ENCODE measurements around the gene ARHGAP26. TPM values are rescaled to one million over a fixed set of nuclear protein-coding genes. Genes with fewer than 3 reads are reported as not detected.

The ARHGAP26 gene
- polyA plus RNA-seq, 1 donor (not counting 4 experiments of a cell fraction or from before 2014, with no cell fraction given) = 3.9 TPM

DNA sequence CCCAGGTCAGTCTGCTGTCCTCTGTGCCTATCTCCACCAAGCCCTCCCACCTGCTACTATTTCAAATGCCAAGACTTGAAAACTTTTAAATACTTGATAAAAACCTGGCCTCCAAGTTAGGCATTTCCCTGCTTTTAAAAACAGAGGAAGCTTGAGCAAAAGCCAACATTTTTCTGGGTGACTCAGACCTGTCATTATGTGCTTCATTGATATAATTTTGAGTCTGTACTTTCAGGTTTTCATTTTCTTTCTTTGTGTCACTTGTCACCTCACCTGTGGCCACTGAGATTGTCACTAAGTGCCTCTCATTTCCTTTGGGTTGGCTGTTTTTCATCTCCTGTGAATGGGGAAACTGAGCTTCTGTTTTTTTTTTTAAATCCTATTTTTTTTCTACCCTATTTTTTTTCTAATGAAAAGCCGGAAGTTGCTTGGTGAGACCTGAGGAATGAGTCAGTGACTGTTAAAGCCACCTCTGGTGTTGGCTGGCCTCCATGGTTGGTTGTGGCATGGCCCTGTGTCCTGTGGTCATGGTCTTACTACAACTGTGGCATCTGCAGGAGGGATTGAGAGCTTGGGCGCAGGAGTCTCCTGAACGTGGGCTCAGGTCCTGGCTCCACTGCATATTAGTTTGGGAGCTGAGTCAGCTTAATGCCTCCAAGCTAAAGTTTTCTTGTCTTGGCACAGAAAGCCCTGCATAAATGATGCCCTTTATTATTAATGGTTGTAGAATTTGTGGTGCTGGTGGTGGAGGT, 56.7 kb downstream of the ARHGAP26 start:
- no peaks in the 10 kb centered on the region for H3K9me3 ChIP-seq (ENCODE audit: control insufficient read depth, low read depth, low read length)
- H3K27me3 ChIP-seq (ENCODE audit: control insufficient read depth, extremely low read depth, insufficient read depth, low read length) = no peaks in the 10 kb centered on the region
- H4K20me1 ChIP-seq (ENCODE audit: control insufficient read depth, extremely low read depth, insufficient read depth, low read length) = no peaks in the 10 kb centered on the region
- dilution Hi-C loops (cut with MboI; ENCODE audit: extremely low pct_ligation_motif_present, low sequenced_read_pairs) = no loop called here
- peak overlapping the region; percentile 3 for H3K27ac ChIP-seq (ENCODE audit: control insufficient read depth, insufficient read depth, low read length)
- peak; percentile 36 for DNase-seq (ENCODE audit: low read depth, low spot score)
- no peak overlapping the region for H3K9ac ChIP-seq (ENCODE audit: control insufficient read depth, extremely low read depth, insufficient read depth, low read length)
- H2AFZ ChIP-seq (ENCODE audit: control insufficient read depth, low read length) = no peak overlapping the region
- H3K4me1 ChIP-seq (ENCODE audit: control insufficient read depth, extremely low read depth, insufficient read depth, low read length) = peaks cover 41% of the 10 kb centered on the region
- no peaks in the 10 kb centered on the region for H3K79me2 ChIP-seq (ENCODE audit: control insufficient read depth, insufficient read depth, low read length)
- peak overlapping the region; percentile 67 for H3K4me2 ChIP-seq (ENCODE audit: control insufficient read depth, extremely low read depth, insufficient read depth, low read depth, low read length)
- H3K36me3 ChIP-seq (ENCODE audit: control insufficient read depth in 2 of 2, extremely low read depth in 1 of 2, insufficient read depth in 2 of 2, low read length in 2 of 2) = no peaks in the 10 kb centered on the region
- H3K4me3 ChIP-seq (ENCODE audit: control insufficient read depth in 2 of 3, extremely low read depth in 1 of 3, insufficient read depth in 2 of 3, low read depth in 1 of 3, low read length in 3 of 3) = peak overlapping the region in 1 of 3 experiments; percentile 29
- H3K9me1 ChIP-seq (ENCODE audit: control insufficient read depth, extremely low read depth, insufficient read depth, low read length) = no peaks in the 10 kb centered on the region
- peak; percentile 79 for FAIRE-seq
- TF ChIP-seq, protein P1, sequence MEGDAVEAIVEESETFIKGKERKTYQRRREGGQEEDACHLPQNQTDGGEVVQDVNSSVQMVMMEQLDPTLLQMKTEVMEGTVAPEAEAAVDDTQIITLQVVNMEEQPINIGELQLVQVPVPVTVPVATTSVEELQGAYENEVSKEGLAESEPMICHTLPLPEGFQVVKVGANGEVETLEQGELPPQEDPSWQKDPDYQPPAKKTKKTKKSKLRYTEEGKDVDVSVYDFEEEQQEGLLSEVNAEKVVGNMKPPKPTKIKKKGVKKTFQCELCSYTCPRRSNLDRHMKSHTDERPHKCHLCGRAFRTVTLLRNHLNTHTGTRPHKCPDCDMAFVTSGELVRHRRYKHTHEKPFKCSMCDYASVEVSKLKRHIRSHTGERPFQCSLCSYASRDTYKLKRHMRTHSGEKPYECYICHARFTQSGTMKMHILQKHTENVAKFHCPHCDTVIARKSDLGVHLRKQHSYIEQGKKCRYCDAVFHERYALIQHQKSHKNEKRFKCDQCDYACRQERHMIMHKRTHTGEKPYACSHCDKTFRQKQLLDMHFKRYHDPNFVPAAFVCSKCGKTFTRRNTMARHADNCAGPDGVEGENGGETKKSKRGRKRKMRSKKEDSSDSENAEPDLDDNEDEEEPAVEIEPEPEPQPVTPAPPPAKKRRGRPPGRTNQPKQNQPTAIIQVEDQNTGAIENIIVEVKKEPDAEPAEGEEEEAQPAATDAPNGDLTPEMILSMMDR (optimal IDR thresholded peaks at IDR 0.05 in 1 of 3, IDR thresholded peaks at IDR 0.05 in 1 of 3, conservative IDR thresholded peaks at IDR 0.05 in 1 of 3; ENCODE audit: extremely low read depth in 1 of 3, insufficient read depth in 2 of 3, low read length in 3 of 3) = no peak
- no peak for TF ChIP-seq EZH2 (IDR thresholded peaks at IDR 0.05; ENCODE audit: low read length)

DNA sequence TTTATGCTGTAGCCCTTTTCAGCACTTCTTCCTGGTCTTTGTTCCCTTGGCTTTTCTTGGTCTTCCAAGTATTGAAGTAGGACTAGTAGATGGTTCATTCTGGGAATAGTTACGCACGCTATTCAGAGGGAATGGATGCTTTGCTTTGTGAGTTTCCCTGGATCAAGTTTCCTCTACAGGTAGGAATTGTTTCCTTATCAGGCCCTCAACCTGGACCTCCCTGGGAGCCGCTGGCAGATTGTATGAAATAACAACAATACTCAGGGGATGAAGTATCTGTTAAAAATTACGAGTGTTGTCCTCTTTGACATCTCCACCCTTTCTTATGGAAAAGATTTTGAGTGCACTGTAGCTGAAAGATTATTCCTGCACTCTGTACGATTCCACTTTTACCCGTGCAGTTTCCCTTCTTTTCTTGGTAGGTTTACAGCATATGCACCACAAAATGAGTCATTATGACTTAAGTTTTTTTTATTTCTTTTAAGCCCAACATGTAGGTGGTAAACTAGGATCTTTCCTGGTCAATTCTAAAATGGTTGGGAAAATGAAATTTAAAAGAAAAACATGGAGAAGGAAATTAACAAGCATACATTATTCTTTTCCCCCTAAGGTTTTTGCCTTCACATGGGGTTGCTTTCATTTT, 57.9 kb downstream of the ARHGAP26 start:
- FAIRE-seq = peak; percentile 41
- TF ChIP-seq, protein P1 (optimal IDR thresholded peaks at IDR 0.05 in 1 of 3, IDR thresholded peaks at IDR 0.05 in 1 of 3, conservative IDR thresholded peaks at IDR 0.05 in 1 of 3; ENCODE audit: extremely low read depth in 1 of 3, insufficient read depth in 2 of 3, low read length in 3 of 3) = no peak
- no peak for TF ChIP-seq EZH2 (IDR thresholded peaks at IDR 0.05; ENCODE audit: low read length)
- no peak overlapping the region for H2AFZ ChIP-seq (ENCODE audit: control insufficient read depth, low read length)
- peaks cover 29% of the 10 kb centered on the region for H3K4me1 ChIP-seq (ENCODE audit: control insufficient read depth, extremely low read depth, insufficient read depth, low read length)
- H3K4me2 ChIP-seq (ENCODE audit: control insufficient read depth, extremely low read depth, insufficient read depth, low read depth, low read length) = peak overlapping the region; percentile 67
- H3K79me2 ChIP-seq (ENCODE audit: control insufficient read depth, insufficient read depth, low read length) = no peaks in the 10 kb centered on the region
- H3K36me3 ChIP-seq (ENCODE audit: control insufficient read depth in 2 of 2, extremely low read depth in 1 of 2, insufficient read depth in 2 of 2, low read length in 2 of 2) = no peaks in the 10 kb centered on the region
- dilution Hi-C loops (cut with MboI; ENCODE audit: extremely low pct_ligation_motif_present, low sequenced_read_pairs) = no loop called here
- DNase-seq (ENCODE audit: low read depth, low spot score) = no peak
- H3K4me3 ChIP-seq (ENCODE audit: control insufficient read depth in 2 of 3, extremely low read depth in 1 of 3, insufficient read depth in 2 of 3, low read depth in 1 of 3, low read length in 3 of 3) = no peak overlapping the region
- no peak overlapping the region for H3K27ac ChIP-seq (ENCODE audit: control insufficient read depth, insufficient read depth, low read length)
- no peaks in the 10 kb centered on the region for H3K9me1 ChIP-seq (ENCODE audit: control insufficient read depth, extremely low read depth, insufficient read depth, low read length)
- no peaks in the 10 kb centered on the region for H4K20me1 ChIP-seq (ENCODE audit: control insufficient read depth, extremely low read depth, insufficient read depth, low read length)
- no peaks in the 10 kb centered on the region for H3K27me3 ChIP-seq (ENCODE audit: control insufficient read depth, extremely low read depth, insufficient read depth, low read length)
- no peaks in the 10 kb centered on the region for H3K9me3 ChIP-seq (ENCODE audit: control insufficient read depth, low read depth, low read length)
- H3K9ac ChIP-seq (ENCODE audit: control insufficient read depth, extremely low read depth, insufficient read depth, low read length) = no peak overlapping the region

Measured in keratinocyte (primary cell).